ENCODE results near the gene PRDM16. TPM values are rescaled to one million over a fixed set of nuclear protein-coding genes. Genes with fewer than 3 reads are reported as not detected.
A peak's percentile ranks its signal among the peaks of the same experiment; 100 is the strongest.

Gene PRDM16
- total RNA-seq, 1 donor from 2014 or later: 0.79 TPM

- Histone ChIP-seq H3K4me3 (ENCODE audit: low read depth, low read length) (no peak overlapping the region), H3K27me3 (ENCODE audit: control insufficient read depth, insufficient read depth, low read length) (no peaks in the 10 kb centered on the region), H3K36me3 (ENCODE audit: control insufficient read depth, insufficient read depth, low read length) (no peaks in the 10 kb centered on the region)
- no peak for TF ChIP-seq CTCF (IDR thresholded peaks at IDR 0.05; ENCODE audit: insufficient read depth, low read length, severe bottlenecking)
- FAIRE-seq (no peak), DNase-seq (ENCODE audit: low read depth) (no peak)
These were observed 236.2 kb downstream of the PRDM16 start for GRCh38 chr1:3305156-3305555.

DNA sequence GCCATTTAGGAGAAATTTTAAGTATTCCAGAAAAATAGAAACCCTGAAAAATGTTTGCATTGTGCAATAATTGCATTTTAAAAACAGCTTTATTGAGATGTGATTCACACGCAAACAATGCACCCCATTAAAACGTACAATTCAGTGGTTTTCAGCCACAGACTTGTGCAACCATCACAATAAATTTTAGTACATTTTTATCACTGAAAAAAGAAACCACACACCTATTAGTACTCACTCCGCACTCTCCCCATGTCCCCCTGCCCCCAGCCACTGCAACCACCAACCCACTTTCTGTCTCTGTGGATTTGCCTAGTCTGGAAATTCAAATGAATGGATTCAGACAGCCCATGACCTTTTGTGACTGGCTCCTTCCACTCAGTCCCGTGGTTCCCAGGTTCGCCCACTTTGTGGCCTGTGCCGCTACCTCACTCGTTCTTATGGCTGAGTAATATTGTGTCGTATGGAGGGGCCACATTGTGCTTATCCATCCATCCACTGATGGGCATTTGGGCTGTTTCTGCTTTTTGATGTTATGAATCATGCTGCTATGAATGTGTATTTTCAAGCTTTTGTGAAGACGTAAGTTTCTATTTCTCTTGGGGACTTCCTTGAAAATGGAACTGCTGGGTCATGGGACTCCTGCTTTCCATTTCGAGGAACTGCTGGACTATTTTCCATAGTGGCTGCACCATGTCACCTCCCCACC is 237.7 kb downstream of the PRDM16 start:
- DNase-seq (ENCODE audit: low read depth) (peak; percentile 6), FAIRE-seq (no peak)
- H3K4me3 ChIP-seq (ENCODE audit: low read depth, low read length): no peak overlapping the region
- no peaks in the 10 kb centered on the region for H3K27me3 ChIP-seq (ENCODE audit: control insufficient read depth, insufficient read depth, low read length)
- no peak for TF ChIP-seq CTCF (IDR thresholded peaks at IDR 0.05; ENCODE audit: insufficient read depth, low read length, severe bottlenecking)
- no peaks in the 10 kb centered on the region for H3K36me3 ChIP-seq (ENCODE audit: control insufficient read depth, insufficient read depth, low read length)

- DNase-seq (ENCODE audit: low read depth): no peak
- TF ChIP-seq CTCF (IDR thresholded peaks at IDR 0.05; ENCODE audit: insufficient read depth, low read length, severe bottlenecking): no peak
- no peaks in the 10 kb centered on the region for H3K36me3 ChIP-seq (ENCODE audit: control insufficient read depth, insufficient read depth, low read length)
- no peak overlapping the region for H3K4me3 ChIP-seq (ENCODE audit: low read depth, low read length)
- no peaks in the 10 kb centered on the region for H3K27me3 ChIP-seq (ENCODE audit: control insufficient read depth, insufficient read depth, low read length)
- FAIRE-seq: no peak
These were observed 238.4 kb downstream of the PRDM16 start for GRCh38 chr1:3307359-3307758.

- Histone ChIP-seq H3K27me3 (ENCODE audit: control insufficient read depth, insufficient read depth, low read length) (no peaks in the 10 kb centered on the region), H3K36me3 (ENCODE audit: control insufficient read depth, insufficient read depth, low read length) (no peaks in the 10 kb centered on the region), H3K4me3 (ENCODE audit: low read depth, low read length) (no peak overlapping the region)
- no peak for TF ChIP-seq CTCF (IDR thresholded peaks at IDR 0.05; ENCODE audit: insufficient read depth, low read length, severe bottlenecking)
- no peak for DNase-seq (ENCODE audit: low read depth)
- no peak for FAIRE-seq
These were observed 239.1 kb downstream of the PRDM16 start for GRCh38 chr1:3308053-3308452.

- no peaks in the 10 kb centered on the region for H3K27me3 ChIP-seq (ENCODE audit: control insufficient read depth, insufficient read depth, low read length)
- DNase-seq (ENCODE audit: low read depth) (no peak), FAIRE-seq (peak; percentile 79)
- H3K36me3 ChIP-seq (ENCODE audit: control insufficient read depth, insufficient read depth, low read length): no peaks in the 10 kb centered on the region
- no peak overlapping the region for H3K4me3 ChIP-seq (ENCODE audit: low read depth, low read length)
- TF ChIP-seq CTCF (IDR thresholded peaks at IDR 0.05; ENCODE audit: insufficient read depth, low read length, severe bottlenecking): no peak
These were observed 241.9 kb downstream of the PRDM16 start for GRCh38 chr1:3310718-3311400.

Measured in bronchial epithelial cell (primary cell).